GM23338 (cell line): Measurements from ENCODE around the gene ADORA1.

Experiments
- CTCF ChIP-seq, 2 experiments: fragments of 200-600 bp in 1 of 2; sonication (generic) in 1 of 2; conservative IDR thresholded peaks; 2 replicates each; pipeline versions ENCODE4 v1.5.1 to v1.6.1; 2016 to 2017; ENCODE audit warnings: antibody characterized with exemption in 2 of 2, low read depth in 2 of 2, mild to moderate bottlenecking in 2 of 2, moderate library complexity in 1 of 2
- EZH2 ChIP-seq: fragments of 200-600 bp; sonication (generic); IDR thresholded peaks from one replicate; pipeline ENCODE4 v1.8.0; 2017; ENCODE audit warnings: antibody characterized with exemption, mild to moderate bottlenecking, low read depth; ENCODE audit not compliant: unreplicated experiment
- EZH2phosphoT487 ChIP-seq: fragments of 200-600 bp; sonication (generic); IDR thresholded peaks from one replicate; pipeline ENCODE4 v1.8.1; 2018; ENCODE audit warnings: antibody characterized with exemption; ENCODE audit not compliant: unreplicated experiment
- JUNB ChIP-seq: IDR thresholded peaks from one replicate; pipeline ENCODE4 v1.6.1; 2016; ENCODE audit warnings: antibody characterized with exemption; ENCODE audit not compliant: unreplicated experiment
- NANOG ChIP-seq: IDR thresholded peaks from 2 replicates; pipeline ENCODE4 v1.6.1; 2016; ENCODE audit warnings: antibody characterized with exemption, borderline replicate concordance
- POLR2AphosphoS5 ChIP-seq: IDR thresholded peaks from 2 replicates; pipeline ENCODE4 v1.6.1; 2016; ENCODE audit warnings: antibody characterized with exemption, low read depth
- REST ChIP-seq: IDR thresholded peaks from one replicate; pipeline ENCODE4 v1.6.1; 2018; ENCODE audit warnings: antibody characterized with exemption; ENCODE audit not compliant: unreplicated experiment
- STAT1 ChIP-seq: IDR thresholded peaks from one replicate; pipeline ENCODE4 v1.6.1; 2016; ENCODE audit warnings: antibody characterized with exemption; ENCODE audit not compliant: unreplicated experiment

GRCh38 chr1:203089651-203090045 lies 37.9 kb upstream of the ADORA1 start:
- peak; percentile 13 to 47; a peak in 2 of 4 replicates for TF ChIP-seq CTCF (conservative IDR thresholded peaks at IDR 0.05; ENCODE audit: low read depth in 2 of 2)
- TF ChIP-seq JUNB = no peak
- TF ChIP-seq REST = no peak
- TF ChIP-seq EZH2 = no peak
- no peak for TF ChIP-seq POLR2AphosphoS5
- no peak for TF ChIP-seq NANOG
- no peak for TF ChIP-seq STAT1
- TF ChIP-seq EZH2phosphoT487 = no peak
